GM21723 (cell line): Measurements from ENCODE around the gene SH2D6.
"Not testable (repeated sequence)": the region's sequence is repeated elsewhere in the genome, so short reads cannot be mapped to it uniquely, and the experiment has no call there.

Experiments used
- ATAC-seq: cut with Tn5 transposase; IDR thresholded peaks from one replicate; pipeline ENCODE4 v1.9.1; 2021; ENCODE audit warnings: mild to moderate bottlenecking, moderate library complexity; ENCODE audit not compliant: unreplicated experiment

Gene SH2D6

DNA sequence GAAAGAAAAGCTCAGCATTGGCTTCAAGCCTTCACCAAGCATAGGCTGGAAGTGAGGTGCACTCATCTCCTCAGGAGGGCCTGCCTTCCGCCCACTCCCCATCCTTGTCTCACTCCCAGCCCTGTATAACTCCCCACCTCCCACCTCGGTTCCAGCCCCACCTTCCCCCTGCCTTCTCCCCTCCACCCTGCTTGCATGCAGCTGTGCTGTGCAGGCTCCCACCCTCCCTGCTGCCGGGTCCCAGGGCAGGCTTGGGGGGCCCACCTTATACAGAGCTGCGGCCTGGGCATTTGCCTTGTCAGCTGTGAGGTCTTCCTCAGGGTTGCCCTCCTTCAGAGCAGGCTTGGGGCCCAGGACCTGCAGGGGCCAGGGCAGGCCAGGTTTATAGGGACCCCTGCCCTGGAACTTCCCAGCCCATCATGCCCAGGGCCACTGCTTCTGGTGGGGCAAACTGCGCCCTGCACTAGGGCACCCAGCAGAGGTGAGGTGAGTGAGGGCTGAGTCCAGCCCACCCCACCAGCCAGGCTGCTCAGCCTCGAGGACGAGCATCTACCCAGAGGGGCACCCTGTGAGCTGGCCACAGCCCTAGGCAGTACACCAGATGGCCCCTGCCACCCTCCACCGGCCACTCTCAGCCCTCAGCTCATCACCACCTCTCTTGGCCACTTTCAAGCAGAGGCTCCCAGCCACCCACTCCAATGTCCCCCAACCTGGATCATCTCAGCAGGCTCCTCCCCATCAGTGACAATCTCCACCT lies 19.9 kb upstream of the SH2D6 start:
- ATAC-seq = no peak

DNA sequence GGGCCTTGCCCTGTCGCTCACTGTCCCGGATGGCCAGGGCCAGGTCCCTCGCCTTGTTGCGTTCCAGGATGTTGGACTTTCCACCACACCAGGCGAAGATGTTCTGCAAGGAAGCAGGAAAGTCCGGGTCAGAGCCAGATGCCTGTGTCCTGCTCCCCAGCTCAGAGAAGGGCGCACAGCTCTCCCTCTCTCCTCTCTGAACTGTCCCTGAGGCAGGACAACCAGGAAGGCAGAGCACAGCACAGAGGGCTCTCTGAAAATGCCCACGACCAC lies 19.4 kb upstream of the SH2D6 start:
- ATAC-seq = no peak

- ATAC-seq = no peak
Observed at GRCh38 chr2:85400023-85400422, 18.5 kb upstream of the SH2D6 start.

- no peak for ATAC-seq
Observed at GRCh38 chr2:85400541-85401463, 17.7 kb upstream of the SH2D6 start.

- ATAC-seq = no peak
Observed at GRCh38 chr2:85401464-85401805, 17.1 kb upstream of the SH2D6 start.

- no peak for ATAC-seq
Observed at GRCh38 chr2:85401844-85402243, 16.7 kb upstream of the SH2D6 start.

GRCh38 chr2:85405201-85406059 lies 13.1 kb upstream of the SH2D6 start:
- peak; percentile 38 for ATAC-seq

DNA sequence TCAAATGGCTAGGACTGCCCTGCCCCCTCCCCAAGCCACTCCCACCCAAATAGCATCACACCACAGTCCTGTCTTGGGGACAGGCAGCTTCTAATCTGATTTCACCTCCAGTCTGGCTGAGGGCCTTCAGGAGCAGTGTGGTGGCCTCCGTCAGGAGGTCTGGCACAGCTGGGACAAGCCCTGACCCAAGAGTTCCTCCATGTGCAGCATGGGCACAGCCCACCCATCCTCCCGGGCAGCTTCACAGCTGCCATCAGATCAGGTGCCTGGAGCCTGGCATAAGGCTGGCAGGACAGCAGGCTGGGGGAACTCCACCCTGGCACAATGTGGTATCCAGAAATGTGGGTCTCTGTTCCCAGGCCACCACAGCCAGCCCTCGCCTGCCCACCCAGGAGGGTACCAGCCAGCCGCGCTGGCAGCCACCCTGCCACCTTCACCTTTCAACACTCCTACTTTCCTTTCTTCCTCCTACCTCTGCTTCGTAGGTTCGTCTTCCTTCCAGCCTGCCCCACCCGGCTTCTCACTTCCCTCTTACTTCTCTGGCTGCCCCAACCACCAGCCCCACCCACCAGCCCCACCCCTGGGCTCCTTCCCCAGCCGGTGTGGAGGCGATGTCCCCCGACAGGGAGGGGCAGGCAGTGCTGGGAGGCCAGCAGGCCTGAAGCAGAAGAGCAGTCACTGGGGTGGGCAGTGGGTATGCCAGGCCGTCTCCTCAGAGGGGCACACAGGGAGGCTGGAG lies 8.5 kb upstream of the SH2D6 start, which contains the start of gene CAPG:
Gene CAPG, minus strand, starts transcription at position 522 of the 739 bp plus-strand sequence. CDS start 8,221 bp downstream, outside the sequence.
- ATAC-seq = peak; percentile 59

- no peak for ATAC-seq
Observed at GRCh38 chr2:85410584-85411404, 7.7 kb upstream of the SH2D6 start.

DNA sequence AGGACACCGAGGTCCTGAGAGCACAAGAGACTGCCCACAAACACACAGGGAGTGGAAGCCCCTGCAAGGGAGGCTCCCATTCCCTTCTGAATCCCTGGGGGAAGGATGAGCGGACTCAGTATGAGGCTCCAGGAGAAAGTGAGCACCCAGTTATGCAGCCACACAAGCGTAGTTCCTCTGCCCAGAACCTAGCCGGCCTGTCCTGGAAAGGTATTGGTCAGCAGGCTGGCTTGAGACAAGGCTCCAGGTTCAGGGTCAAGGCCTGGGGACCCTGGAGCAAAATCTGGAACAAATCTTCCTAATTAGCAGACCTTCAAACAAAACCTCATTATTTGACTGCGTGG lies 7.1 kb upstream of the SH2D6 start:
- ATAC-seq = no peak

DNA sequence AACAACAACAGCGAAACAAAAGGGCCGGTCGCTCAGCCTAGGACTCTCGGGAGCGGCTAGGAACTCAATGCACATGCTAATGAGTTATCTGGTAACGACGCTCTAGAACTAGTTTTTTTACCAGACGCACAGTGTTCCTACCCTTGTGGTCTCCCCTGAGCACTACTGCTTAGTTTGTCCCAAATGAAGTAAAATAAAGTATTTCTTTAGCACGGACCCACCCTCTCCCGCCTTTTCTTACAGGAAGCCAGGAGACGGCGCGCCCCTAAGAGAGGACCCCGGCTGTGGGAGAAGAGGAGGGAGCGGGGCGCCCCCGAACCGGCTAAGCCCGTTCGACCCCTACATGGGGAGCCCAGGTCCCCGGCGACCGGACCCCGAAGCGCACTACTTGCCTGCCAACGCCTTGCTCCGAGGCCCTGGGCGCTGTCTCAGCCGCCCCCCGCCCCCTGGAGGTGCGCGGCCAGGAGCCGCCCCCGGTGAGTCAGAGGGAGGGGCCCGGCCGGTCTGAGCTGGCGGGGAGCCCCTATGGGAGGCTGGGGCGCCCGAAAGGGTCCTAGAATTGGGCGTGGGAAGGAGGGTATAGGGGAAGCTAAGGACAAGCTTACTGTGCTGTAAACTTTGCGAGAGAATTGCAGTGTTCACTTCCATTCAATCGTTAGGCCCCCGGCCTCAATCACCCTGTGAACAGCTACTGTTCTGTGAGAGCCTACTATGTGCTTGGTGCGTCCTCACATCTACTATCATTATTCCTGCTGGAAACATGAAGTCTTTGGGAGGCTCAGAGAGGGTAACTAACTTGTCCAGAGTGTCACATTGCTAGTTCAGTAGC lies 4.7 kb upstream of the SH2D6 start:
- no peak for ATAC-seq

GRCh38 chr2:85414421-85414759 lies 4.1 kb upstream of the SH2D6 start:
- ATAC-seq = not testable (repeated sequence)

DNA sequence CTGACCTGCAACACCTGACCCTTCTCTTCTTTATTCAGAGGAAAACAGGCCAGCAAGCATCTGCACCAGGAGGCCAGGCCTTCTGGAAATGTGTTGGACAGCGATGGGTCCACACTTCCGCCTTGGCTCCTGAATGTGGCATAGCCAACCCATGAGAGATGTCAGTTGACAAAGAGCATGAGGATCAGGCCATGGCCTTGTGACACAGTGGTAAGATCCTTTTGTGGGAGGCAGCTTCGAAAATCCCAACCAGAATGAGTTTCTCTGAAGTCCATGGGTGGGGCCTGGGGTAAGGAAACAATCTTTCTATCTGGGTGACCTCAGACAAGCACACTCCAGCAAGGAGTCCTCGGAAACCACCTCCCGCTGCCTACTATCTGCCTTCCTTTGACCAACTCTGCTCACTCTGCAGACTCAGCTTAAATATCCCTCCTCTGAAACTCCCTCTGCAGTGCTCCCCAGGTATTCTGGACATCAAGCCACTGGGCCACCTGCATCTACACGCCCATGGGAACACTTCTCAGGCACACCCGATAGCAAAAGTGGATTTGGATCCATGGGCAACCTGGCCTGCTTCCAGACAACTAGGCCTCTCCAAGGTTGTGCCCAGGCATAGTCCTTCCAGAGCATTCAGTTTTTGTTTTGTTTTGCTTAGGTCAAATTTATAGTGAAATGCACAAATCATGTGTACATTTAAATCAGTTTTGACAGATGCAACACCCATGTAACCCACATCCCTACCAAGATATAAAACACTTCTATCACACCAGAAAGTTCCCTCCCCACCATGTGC lies 3.6 kb upstream of the SH2D6 start:
- no peak for ATAC-seq

DNA sequence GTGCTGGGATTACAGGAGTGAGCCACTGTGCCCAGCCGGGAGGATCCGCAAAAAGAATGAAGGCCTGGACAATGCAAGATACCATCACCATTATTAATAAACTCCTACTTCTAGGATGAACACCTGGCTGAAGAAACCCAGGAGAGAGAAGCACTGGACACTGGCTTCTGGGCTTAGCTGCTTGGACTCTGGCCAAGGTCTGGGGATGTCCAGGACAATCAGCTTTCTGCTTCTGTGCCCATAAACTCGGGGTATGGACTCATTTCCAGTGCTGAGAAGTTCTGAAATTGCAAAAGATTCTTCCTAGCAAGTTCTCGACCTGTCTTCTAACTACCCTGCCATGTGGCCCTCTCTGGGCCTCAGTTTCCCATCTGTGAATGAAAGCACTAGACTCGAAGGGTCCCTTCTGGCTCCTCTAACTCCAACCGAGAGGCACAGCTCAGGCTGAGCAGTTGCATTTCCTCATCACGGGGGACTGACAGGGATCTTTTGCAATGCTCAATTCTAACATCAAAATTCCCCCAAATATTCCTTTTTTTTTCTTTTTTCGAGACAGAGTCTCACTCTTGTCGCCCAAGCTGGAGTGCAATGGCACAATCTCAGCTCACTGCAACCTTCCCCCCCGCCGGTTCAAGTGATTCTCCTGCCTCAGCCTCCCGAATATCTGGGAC lies 2.4 kb upstream of the SH2D6 start:
- ATAC-seq = no peak

GRCh38 chr2:85419009-85419675 lies 628 bp downstream of the SH2D6 start:
- ATAC-seq = no peak

- ATAC-seq = peak; percentile 53
Observed at GRCh38 chr2:85420536-85421259, 2.2 kb downstream of the SH2D6 start.
